ENCODE measurements around the gene SPESP1.

Gene SPESP1

DNA sequence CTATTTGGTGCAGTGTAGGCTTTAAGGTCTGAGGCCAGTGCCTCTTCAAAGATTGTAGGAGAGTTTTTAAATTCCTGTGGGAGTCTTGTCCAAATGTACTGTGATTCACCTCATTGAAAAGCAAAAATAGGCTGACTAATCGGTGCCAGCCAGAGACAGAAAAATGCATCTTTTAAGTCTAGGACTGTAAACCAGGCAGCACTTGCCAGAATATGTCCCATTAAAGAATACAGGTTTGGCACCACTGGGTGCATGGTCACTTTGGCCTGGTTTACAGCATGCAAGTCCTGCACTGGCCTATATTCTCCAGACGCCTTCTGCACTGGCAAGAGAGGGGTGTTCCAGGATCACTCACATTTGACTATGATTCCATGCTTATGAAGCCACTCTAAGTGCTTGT, 63.8 kb downstream of the SPESP1 start:
- no peak for DNase-seq

- DNase-seq, result no peak
Measured at GRCh38 chr15:68994981-68995761, 64.8 kb downstream of the SPESP1 start.

Data from NCI-H510A treated with DMSO at 0.1 percent for 48 hours (cell line).